GM19025 (cell line): ENCODE data around the gene ANO6.
"Not testable (repeated sequence)": the region's sequence is repeated elsewhere in the genome, so short reads cannot be mapped to it uniquely, and the experiment has no call there.

Experiments used
- ATAC-seq: cut with Tn5 transposase; IDR thresholded peaks from one replicate; pipeline ENCODE4 v1.9.1; 2021; ENCODE audit warnings: mild to moderate bottlenecking, low read depth, moderate library complexity; ENCODE audit not compliant: unreplicated experiment

The ANO6 gene

DNA sequence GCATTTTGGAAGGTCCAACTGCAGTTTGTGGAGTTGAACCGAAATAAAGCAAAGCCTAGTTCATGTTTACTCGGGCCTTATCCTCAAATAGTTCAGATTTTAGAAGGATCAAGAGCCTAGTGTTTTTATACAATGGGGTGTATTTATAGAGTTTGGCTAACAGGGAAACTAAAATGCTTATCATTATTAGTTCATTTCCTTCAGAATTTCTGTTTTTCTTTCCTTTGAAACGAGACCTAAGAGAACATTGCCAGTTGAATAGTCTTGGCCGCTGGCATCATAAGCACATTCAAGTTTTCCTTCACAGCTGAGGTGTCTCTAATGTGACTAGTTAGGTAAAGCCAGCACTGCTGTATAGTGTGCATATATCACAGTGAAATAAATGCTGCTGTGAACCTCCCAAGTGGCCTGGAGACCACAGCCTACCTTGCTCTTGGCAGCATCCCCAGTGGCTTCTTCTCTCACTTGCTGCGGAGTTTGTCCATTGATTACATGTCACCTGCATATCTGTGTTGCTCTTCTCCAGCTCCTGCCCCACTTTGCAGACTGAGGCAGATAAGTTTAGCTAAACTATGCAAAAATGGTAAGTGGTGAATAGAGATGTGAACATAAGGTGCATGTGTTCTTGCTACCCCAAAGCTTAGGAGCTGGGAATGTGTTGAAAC is 88.8 kb downstream of the ANO6 start:
- no peak for ATAC-seq

DNA sequence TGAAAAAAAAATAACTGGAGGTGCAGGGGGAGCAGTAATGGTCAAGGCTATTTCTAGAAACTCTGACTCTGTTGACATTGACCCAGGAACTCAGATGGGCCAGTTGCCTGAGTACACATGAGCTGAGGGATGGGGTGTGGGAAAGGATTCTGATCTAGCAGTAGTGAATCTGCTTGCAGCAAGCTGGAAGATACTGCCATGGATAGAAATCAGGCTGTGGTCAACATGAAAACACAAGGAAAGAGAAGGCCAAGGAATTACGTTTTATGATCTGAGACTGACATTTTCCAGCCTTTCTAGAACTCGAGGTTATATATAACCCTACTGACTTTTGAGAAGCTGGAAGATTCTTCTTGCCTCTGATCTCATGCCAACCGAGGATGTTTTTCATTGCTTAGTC is 90.0 kb downstream of the ANO6 start:
- no peak for ATAC-seq

DNA sequence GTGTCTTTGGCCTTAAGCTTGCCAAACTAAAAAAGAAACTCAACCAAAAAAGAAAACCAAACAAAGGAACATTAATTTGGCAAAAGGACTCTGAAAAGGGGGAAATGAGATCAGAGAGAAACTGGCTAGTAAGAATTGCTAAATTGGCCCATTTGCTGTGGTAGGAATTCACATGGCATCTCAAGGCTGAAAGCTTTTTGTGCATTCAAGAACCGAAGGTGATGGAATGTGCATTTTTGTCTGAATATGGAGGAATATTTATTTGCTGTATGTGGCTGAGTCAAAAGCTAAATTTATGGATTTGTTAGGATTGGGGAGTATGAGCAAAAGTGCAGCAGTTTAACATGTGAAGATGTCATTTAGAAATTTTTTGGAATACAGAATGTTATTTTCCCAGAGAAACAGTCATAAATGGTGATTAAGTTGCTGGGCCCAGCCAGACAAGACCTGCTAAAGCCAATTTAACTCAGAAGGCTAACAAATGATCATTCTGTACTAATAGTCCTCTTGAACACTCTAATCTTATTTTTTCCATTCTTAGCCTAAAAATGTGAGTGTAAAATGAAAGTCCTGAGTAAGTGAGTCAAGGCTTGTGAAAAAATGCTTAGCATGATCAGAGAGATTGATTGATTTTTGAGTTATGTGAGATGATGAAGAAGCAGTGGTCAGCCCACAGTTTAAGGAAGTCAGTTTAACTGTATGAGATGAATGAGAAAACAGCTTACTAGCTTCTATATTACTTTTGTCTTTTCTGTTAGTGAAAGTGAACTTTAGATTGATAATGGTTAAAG is 94.1 kb downstream of the ANO6 start:
- ATAC-seq, result no peak

DNA sequence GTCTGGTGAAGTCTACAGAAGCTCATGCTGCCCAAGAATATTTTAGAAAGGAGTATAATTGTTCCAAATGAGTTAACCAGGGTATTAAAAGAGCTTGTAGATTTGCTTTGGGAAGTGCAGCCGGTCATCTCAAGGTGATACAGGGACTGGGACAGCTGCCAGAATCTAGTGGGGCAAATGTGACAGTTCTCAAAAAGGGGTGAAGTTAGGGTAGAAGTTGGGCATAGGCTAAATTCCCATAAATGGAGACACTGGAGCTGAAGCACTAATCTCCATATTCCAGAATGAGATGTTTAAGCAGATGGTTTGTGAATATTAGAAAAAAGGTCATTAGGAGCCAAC is 94.7 kb downstream of the ANO6 start:
- ATAC-seq, result no peak

DNA sequence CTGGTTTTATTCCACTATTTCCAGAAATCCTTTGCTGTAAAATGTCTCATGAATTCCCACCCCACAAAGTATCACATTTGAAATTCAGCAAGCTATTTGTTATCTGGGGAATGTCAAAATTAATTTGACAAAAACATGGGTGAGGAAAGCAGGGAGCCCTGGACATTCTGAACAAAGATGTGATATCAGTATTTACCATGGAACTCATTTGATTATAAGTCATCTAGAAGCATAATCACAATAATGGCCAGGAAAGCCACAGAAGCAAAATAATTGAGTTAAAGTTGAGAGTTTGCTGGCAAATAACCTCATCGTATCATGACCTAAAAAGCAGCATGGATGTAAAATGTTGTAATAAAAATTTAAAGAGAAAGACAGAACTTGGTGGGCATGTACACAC is 96.1 kb downstream of the ANO6 start:
- no peak for ATAC-seq

DNA sequence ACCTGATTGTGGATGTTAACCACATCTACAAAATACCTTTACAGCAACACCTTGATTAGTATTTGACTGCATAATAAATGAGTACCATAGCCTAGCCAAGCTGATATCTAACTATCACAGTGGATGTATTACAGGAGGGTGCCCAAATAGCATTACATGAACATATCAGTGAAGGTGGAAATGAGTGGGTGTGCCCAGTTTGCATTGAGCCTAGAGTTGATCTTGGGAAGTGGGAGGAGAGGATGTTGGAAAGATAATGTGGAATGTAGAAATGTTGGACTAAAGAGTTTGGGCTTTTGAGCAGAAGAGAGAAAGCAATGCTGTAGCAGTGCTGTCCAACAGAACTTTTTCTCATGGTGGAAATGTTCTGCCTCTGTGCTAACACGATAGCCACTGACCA is 98.9 kb downstream of the ANO6 start:
- ATAC-seq, result no peak

DNA sequence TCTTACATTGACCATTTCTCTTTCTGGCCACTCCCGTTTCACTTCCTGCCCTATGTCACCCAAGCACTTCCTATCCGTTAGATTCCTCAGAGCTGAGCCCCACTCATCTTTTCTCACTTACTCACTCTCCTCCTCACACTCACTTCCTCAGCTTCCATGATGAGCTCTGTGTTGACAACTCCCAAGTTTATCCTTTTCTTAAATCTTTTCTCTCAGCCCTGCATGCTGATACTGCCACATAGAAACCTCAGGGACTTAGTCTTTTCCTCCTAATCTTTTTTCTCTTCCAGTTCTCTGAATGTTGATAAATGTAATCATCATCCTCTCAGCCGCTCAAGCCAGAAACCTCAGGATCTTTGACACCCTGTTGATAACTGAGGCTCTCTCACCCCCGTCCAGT is 99.6 kb downstream of the ANO6 start:
- ATAC-seq, result no peak

DNA sequence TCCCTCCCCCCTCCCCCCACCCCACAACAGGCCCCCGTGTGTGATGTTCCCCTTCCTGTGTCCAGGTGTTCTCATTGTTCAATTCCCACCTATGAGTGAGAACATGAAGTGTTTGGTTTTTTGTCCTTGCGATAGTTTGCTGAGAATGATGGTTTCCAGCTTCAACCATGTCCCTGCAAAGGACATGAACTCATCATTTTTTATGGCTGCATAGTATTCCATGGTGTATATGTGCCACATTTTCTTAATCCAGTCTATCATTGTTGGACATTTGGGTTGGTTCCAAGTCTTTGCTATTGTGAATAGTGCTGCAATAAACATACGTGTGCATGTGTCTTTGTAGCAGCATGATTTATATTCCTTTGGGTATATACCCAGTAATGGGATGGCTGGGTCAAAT is 101.4 kb downstream of the ANO6 start:
- not testable (repeated sequence) for ATAC-seq

DNA sequence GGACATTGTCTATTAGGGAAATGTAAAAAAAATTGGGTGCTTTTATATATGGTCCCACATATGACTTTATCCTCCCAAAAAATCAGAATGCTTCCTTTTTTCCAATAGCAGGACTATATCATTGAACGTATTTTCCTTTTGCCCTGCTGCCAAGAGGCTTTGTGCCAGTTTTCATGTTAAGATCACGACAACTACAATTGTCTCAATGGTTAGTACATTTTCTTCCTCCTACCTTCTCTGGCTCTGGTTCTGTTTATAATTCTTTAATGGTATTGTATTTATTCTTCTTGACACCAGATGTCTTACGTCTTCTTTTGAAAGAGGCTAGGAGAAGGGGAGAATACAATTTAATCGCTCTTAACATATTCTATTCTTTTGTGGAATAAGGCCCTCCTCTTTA is 106.9 kb downstream of the ANO6 start:
- no peak for ATAC-seq

DNA sequence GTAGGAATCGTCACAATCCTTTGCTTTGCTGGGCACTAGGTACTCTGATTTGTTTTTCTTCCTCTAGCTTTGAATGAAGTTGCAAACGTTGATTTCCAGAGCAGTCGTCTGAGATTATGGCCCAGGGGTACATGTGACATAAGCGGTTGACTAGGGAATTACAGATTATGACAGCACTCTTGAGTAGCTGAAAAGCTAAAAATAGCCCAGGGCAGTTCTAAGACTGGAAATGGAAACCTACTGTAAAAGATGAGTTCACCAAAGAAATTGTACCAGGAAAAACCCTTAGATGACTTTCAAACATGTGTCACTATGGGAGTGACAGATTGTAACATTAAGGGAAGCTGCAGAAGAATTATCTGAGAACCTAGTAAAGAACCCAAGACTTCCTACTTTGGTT is 108.5 kb downstream of the ANO6 start:
- no peak for ATAC-seq

DNA sequence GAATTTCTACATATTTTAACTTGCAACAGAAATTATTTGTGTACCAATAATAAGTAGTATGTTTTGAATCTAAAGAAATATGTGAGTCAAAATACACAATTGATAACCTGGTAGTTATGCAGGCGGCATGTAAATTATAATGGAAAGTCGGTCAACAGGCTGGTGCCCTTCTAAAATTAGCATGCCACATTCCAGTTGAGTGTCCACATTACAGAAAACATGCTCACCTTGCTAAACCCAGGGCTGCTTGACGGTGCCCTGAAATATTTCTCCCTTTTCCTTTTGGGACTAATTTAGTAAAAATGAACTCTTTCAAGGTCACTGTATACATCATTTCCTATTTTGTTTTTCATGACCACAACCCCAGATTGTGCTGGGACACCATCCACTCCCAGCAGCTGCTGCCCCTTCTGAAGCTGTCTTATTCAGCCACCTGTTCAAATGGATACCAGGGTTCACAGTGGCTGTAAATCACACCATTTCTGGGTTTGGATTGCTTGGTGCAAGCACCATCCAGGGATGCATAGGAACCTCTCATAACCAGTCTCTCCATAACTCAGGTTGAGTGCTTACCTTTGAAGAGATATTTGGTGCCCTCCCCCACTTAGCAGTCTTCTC is 110.6 kb downstream of the ANO6 start:
- ATAC-seq, result no peak

DNA sequence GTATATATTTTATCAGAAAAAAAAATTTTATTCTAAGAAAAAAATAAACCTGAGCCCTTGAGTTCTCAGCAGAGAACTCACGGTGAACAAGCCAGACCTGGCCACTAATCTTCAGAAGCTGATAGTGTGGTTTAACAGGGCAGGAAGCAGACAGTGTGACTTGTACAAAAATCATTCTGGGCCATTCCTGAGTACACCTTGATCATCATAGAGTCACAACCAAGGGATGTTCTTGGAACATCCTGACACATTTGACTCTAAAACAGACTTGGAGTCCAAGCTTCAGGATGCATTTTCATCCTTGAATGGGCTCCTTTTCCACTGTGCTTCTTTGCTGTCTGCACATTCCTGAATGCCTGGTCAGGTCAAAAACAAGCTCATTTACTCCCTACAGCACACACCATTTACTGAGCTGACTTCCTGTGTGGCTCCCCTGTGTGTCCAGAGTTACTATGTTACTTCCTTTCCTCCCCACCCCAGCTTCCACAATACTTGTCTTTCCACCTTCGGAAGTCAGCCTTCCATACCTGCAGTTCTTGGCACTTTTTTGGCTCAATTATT is 112.0 kb downstream of the ANO6 start:
- ATAC-seq, result no peak

DNA sequence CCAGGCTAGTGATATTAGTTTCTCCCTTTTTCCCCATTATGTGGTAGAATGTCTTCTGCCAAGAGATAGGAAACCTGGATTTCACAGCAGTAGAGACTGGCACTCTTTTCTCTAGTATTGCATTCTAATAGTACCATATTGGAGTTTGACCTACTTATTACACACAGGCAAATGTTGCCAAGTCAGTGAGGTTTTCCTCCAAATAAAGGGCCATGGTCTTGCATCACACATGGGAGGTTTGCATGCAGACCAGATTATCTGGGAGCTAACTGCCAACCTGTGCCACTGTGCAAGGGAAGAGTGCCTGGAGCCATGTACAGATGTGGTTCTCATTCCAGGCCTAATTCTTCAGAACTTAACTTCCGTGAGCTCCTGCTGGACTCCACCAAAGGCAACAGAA is 113.3 kb downstream of the ANO6 start:
- no peak for ATAC-seq

DNA sequence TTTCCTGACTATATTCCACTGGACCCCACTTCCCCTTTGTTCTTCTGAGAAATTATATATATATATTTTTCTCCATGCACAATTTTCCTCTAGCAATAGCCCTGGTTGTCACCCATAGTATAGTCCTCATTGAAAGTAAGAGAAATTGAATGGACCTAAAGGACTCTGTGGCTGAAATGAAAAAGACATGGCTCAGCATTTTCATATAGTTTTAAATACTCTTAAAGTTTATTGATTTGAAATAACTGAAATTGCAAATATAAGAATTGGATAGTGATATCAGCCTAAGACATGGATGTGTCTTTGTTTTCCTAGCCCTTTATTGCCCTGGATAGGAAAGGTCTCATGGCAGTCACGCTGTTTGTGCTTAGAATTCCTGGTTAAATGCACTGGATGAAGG is 113.8 kb downstream of the ANO6 start:
- no peak for ATAC-seq

DNA sequence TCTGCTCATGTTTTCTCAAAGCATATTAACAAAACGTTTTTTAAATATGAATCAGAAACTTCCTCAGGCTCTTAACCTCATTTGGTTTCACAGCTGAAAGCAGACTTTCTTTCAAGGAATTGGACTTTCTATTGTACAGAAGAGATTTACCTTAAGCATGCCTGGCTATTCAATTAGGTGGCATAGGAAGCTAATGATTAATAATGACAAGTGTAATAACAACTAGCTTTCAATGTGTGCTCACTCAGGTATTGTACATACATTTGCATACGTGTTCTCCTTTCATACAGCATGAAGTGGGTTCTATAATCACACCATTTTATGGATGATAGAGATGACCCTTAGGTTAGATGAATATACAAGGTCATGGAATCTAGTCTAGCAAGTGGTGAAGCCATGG is 115.7 kb downstream of the ANO6 start:
- ATAC-seq, result no peak

DNA sequence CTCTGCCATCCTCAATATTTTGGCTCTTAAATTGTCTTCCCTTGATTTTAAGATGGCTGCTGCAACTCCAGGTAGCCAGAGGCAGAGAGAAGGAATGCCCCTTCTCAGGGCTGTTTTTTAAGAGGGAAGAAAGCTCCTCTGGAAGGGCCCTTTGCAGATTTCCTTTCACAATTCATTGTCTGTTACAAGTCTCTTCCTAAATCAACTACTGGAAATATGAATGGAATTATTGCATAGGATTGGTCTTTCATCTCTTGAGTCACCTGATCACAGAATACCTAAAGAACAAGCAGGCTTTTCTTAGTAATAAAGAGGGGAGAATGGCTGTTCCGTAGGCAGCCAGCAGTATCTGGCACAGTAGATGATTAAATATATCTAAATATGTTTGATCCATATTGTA is 118.5 kb downstream of the ANO6 start:
- no peak for ATAC-seq

DNA sequence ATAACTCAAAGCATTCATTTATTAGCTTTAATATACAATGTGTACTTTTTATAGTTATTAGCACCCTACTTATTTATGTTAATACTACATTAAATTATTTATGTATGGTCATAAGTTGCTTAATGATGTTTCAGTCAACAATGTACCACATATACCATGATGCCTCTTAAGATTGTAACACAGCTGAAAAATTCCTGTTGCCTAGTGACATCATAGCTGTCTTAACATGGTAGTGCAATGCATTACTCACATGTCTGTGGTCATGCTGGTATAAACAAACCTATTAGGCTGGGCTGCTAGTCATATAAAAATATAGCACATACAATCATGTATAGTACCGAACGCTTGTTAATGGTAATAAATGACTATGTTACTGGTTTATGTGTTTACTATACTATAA is 120.4 kb downstream of the ANO6 start:
- no peak for ATAC-seq

DNA sequence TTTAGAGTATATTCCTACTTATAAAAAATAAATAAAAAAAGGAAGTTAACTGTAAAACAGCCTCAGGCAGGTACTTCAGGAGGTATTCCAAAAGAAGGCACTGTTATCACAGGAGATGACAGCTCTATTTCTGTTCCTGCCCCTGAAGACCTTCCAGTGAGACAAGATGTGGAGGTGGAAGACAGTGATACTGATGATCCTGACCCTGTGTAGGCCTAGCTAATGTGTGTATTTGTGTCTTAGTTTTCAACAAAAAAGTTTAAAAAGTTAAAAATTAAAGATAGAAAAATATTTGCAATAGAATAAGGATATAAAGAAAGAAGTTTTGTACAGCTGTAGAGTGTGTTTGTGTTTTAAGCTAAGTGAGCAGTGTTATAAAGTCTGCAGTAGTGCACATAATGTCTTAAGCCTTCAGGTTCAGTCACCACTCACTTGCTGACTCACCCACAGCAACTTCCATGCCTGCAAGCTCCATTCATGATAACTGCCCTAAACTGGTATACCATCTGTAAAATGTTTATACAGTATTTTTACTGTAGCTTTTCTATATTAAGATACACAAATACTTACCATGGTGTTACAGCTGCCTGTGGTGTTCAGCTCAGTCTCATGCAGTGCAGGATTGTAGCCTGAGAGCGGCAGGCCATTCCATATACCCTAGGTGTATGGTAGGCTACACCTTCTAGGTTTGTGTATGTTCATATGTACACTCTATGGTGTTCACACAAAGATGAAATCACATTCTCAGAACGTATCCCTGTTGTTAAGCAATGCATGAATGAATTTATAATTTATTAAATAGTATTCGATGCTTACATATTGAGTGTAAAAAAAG is 121.1 kb downstream of the ANO6 start:
- no peak for ATAC-seq

DNA sequence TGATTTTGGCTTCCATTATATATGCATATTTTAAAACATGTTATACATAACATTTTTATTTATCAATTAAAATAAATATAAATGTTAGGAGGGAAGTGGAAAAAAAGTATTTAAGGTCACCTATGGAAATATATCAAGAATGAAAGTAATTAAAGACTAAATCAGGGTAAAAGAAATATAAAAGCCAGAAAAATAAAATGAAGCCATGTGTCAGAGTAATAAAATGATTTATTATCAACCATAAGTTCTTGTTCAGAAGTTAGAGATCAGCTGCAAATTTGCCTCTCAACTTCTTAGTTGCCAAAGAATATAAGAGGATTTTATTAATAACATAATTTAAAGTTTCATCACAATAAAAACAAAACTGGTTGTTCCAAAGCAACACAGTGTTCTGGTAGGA is 121.9 kb downstream of the ANO6 start:
- no peak for ATAC-seq

DNA sequence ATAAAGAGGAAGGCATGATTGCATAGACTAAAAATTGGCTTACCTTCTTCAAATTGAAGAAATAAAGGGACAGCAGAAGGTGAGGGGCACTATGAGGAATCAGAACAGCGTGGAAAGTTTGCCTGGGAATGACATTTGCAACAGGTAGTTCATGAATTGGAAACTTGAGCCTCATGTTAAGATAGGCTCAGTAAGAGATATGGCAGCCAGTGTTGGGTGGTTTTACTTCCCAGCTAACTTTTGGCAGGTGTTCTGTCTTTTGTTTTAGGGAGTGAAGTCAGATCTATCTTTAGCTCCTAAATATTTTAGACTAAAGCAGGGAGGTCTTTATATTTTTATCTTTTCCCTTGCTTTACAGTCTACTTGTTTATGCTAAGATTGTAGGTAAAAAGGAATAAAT is 122.4 kb downstream of the ANO6 start:
- no peak for ATAC-seq

DNA sequence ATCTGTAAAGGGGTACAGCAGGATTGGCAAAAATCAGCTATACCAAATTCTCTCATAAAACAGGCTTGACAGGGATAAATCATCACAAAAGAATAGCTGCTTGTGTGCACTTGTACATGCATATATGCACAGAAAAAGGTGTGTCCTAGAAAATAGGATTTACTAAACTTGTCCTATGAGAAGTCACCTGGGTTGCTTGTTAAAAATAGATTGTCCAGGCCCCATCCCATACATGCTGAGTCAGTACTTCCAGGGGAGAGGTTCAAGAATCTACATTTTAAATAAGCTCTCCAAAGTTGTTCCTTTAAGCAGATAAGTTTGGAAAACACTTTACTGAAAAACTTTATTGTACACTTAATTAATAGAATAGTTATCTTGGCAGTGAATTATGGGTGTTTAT is 123.1 kb downstream of the ANO6 start:
- no peak for ATAC-seq
